Mononuclear cell (primary cell): Measurements from ENCODE around the gene OCA2. TPM values are rescaled to one million over a fixed set of nuclear protein-coding genes. Genes with fewer than 3 reads are reported as not detected.

ENCODE experiments used
- H3K27me3 ChIP-seq: 2 replicates; pipeline ENCODE4 v1.6.0; 2011; ENCODE audit warnings: low read length, control low read depth; ENCODE audit not compliant: insufficient read depth
- H3K4me1 ChIP-seq: 2 replicates; pipeline ENCODE4 v1.5.1; 2011; ENCODE audit warnings: mild to moderate bottlenecking, low read length, control low read depth; ENCODE audit not compliant: insufficient read depth
- H3K4me3 ChIP-seq: 2 replicates; pipeline ENCODE4 v1.5.1; 2011; ENCODE audit warnings: mild to moderate bottlenecking, low read length, moderate library complexity
- H3K9me3 ChIP-seq: 2 replicates; pipeline ENCODE4 v1.5.1; 2011; ENCODE audit warnings: low read depth, mild to moderate bottlenecking, control low read depth, low read length
- total RNA-seq: library from RNA; depleted of rRNA; stranded (reverse); fragments of >200 nt; gene quantifications from one replicate; pipeline ENCODE4 v1.2.3, GENCODE V29; 2012

Gene OCA2
- total RNA-seq, 1 donor: 0.10 TPM

DNA sequence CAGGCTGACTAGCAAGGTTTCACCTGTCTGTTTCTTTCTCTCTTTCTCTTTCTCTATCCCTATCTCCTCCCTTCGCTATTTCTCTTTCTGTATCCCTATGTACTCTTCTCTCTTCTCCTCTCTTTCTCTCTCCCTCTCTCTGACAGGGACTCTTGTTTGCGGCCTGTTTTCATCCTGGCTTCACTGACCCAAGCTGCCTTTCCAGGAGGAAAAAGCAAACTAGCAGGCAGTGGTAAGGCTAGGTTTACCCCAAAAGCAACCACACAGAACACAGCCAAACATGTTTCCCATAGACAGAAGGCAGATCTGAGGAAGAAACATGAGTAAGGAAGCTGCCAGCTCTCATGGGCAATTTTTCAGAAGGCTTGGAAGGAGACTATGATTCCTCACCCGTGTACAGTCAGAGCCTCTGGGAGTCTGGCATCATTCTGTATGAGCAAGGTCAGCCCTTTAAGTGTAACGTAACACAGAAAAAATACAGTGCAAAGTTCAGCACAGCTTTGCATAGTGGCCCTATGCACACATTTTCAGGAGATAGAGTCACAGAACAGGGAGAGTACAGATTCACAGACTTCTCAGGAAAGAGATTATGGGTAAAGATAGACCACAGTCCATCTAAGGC lies 61.0 kb downstream of the OCA2 start:
- Histone ChIP-seq H3K4me3 (no peak overlapping the region), H3K27me3 (no peaks in the 10 kb centered on the region), H3K9me3 (no peaks in the 10 kb centered on the region), H3K4me1 (no peaks in the 10 kb centered on the region)

DNA sequence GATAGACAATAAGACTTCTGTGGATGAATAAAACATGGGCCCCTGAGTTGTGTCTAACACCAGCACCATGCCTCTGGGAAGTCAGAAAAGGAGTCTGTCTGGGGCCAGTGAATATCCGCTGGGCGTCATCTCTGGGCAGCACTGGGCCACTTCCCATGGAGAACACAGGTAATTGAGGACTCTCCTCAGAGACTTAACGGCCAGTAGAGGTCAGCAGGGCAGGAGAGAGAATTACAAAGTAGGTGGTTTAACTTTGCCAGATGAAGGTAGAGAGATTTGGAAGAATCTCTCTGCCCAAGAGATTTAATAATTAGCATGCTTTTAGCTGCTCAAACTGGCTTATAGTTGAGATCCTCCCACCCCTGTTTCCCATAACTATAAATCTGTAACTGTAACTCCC lies 65.7 kb downstream of the OCA2 start:
- Histone ChIP-seq H3K9me3 (no peaks in the 10 kb centered on the region), H3K27me3 (no peaks in the 10 kb centered on the region)

DNA sequence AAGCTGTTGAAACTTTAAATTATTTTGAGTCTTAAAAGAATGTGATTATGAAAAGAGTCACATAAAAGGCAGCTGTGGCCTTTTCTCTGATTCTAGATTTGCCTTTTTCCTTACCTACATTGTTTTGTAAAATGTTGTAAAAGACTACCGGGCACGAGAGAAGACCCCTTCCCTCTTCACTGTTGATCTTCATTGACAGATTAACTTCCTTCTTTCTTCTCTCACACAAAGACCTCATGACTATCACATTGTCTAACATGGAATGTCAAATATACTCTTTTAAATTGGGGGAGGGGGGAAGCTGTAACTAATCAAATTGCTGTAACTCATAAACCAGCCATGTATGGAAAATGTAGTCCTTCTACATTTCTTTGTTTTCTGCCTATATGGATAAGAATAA lies 68.3 kb downstream of the OCA2 start:
- no peaks in the 10 kb centered on the region for H3K9me3 ChIP-seq
- H3K4me3 ChIP-seq: no peak overlapping the region
- H3K27me3 ChIP-seq: no peaks in the 10 kb centered on the region
- no peaks in the 10 kb centered on the region for H3K4me1 ChIP-seq

More for the DNA sequence above, 65.7 kb downstream of the OCA2 start:
- Histone ChIP-seq H3K4me1 (no peaks in the 10 kb centered on the region), H3K4me3 (no peak overlapping the region)

DNA sequence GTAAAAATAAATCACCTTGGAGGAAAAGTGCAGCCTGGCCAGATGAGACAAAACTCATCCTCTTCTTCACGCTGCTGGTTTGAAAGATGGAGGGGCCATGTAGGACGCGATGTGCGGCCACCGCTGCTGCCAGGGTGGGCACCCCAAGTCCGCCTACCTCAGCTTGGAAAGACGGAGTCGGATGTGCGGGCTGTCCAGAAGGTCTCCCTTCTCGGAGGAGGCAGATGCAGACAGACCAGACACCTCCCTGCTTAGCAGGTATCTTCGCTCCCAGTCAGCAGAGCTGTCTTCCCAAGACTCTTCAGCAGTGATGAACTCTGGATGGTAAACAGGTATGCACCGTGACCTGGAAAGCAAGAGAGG lies 71.4 kb downstream of the OCA2 start:
- Histone ChIP-seq H3K4me1 (no peaks in the 10 kb centered on the region), H3K27me3 (no peaks in the 10 kb centered on the region), H3K9me3 (no peaks in the 10 kb centered on the region), H3K4me3 (no peak overlapping the region)

DNA sequence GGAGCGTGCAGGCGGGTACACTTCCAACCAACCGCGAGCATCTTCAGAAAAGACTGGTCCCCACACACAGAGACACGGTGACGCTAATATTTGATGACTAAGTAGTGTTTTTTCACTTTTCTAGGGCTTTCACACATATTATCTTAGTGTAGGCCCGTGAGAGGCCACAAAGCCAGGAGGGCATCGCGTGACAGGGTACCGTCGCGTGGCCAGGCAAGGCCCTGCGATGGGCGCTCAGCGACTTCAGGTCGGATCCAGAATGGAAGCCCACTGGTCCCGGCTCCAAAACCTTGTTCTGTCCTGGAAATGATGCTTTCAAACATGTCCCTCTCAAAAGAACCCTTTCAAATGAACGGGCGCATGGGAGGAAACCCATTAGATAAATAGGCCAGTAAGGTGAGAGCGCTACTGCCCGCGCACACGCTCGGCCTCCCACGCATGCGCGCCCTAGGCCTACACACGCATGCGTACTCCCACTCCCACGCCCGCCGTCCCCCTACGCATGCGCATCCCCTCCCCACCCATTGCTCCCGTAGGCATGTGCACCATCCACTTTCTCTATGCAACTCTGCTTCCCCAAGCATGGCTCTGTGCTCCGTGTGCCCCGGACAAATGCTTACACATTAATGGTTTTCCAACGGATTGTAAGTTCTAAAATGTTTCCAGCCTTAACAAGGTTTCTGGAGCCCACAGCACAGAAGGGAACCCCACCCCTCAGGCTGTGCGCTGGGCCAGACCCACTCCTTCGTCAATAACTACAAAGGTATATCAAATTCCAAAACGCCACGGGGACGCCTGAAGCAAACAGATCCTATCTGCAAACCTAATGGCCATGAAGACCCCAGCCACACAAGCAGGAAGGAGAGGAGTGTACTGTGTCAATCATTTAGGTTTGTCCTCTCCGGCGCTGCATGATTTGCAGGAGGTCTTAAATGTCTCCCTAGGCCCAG lies 72.1 kb downstream of the OCA2 start:
- Histone ChIP-seq H3K9me3 (no peaks in the 10 kb centered on the region), H3K27me3 (no peaks in the 10 kb centered on the region), H3K4me3 (no peak overlapping the region), H3K4me1 (no peaks in the 10 kb centered on the region)

DNA sequence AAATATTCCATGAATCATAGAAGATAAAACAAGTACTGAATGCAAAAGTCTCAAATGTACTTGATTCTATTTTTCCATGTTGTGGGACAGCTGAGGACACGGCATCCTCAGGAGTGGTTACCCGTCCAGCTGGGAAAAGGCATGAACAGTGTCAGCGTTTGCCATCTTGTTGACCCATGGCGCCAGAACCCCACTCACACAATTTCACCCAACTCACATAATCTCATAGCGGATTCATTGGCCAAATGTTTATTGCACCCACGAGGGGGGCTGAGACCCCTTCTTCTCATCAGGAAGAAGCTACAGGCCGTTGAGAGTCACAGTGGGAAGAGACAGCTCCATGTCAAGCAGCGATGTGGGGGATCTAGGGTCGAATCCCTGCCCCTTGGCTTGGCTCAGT lies 72.9 kb downstream of the OCA2 start:
- no peaks in the 10 kb centered on the region for H3K4me1 ChIP-seq
- no peak overlapping the region for H3K4me3 ChIP-seq
- H3K9me3 ChIP-seq: no peaks in the 10 kb centered on the region
- no peaks in the 10 kb centered on the region for H3K27me3 ChIP-seq

DNA sequence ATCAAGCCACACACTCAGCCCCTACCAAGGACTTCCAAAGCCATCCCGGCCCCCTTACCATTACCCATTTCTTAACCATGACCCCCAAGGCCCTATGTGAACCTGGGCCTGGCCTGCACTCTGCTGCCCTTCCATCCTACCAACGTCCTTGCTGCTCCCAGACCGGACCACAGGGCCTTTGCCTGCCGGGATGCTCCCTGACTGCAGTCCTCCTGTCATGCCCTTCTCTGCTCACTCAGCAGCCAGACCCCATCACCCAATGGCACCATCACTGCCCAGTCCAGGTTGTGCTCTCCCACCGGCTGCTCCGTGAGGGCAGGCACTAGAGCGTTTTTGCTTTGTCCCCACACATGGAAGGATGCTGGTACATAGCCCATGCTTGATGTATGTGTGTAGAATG lies 73.7 kb downstream of the OCA2 start:
- Histone ChIP-seq H3K4me3 (no peak overlapping the region), H3K27me3 (no peaks in the 10 kb centered on the region), H3K4me1 (no peaks in the 10 kb centered on the region), H3K9me3 (no peaks in the 10 kb centered on the region)

DNA sequence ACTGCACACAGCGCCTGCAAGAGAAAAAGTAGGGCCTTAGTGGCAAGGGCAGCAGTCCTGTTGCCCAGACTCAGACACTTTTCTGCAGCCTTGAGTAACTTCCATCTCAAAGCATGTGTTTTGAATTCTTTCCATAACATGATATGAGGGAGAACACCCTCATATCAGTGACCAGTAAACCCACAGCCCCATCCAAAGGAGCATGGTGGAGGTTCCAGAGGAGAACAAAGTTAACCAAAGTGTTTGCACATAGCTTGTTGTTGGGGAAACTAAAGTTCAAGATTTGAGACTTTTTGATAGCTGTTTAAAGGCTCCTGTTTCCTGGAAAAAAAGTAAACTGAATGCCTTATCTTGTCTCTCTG lies 74.2 kb downstream of the OCA2 start:
- Histone ChIP-seq H3K27me3 (no peaks in the 10 kb centered on the region), H3K4me1 (no peaks in the 10 kb centered on the region)

DNA sequence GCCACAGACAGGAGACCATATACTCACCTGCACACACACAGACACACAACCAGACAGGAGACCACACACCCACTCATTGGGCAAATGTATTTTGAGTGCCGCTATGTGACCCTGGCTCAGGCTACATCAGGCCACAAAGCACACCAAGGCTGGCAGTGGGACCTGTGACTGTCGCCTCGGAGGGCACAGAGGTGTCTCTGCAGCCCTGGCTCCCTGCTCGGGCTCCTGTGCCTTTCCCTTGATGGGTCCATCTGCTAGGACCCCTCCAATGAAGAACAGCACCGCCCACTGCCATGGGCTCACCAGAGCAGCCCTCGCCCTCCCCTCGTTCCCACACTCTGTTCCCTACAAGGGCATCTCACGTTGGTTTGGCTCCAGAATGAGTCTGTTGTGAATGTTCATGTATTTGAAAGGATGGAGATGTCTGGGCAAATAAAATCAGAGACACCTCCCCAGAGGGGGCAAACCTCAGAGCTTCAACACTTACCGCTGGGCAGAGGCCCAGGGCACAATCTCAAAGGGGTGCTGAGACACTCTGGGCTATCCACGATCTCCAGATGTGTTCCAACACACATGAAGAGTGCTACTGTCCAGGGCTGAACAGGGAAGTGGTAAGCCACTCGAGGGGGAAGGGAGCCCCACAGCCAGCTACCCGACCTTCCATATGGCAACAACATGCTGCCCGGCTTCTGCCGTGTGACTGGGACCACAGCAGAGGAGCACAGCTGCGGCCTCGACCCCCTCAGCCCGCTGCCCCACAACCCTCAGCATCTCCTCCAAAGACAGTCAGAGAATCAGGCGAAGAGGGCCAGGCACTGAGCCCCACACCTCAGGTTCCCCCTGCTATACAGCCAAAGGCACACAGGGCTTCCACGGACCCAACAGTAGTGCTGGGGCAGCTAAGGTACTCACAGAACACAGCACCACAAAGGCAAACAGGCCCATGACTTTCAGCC lies 74.9 kb downstream of the OCA2 start:
- Histone ChIP-seq H3K9me3 (no peaks in the 10 kb centered on the region), H3K4me3 (no peak overlapping the region), H3K27me3 (no peaks in the 10 kb centered on the region), H3K4me1 (no peaks in the 10 kb centered on the region)

More for the DNA sequence above, 74.2 kb downstream of the OCA2 start:
- Histone ChIP-seq H3K4me3 (no peak overlapping the region), H3K9me3 (no peaks in the 10 kb centered on the region)

DNA sequence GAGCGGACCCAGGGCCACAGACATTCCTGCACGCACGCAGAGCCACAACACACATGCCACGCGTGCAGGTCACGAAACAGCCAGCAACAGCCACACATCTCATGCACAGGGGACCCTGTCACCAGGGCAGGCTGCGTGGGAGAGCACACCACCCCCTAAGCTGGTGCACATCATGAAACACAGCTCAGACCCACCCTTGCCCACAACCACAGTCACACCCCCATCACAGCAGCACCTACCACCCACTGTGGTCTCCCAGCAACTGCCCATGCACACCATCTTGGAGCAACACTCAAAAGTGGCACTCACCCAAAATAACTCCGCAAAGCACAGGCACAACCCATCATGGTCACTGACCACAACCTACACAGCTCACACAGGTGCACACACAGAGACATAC lies 75.7 kb downstream of the OCA2 start:
- Histone ChIP-seq H3K4me3 (no peak overlapping the region), H3K4me1 (no peaks in the 10 kb centered on the region), H3K27me3 (no peaks in the 10 kb centered on the region), H3K9me3 (no peaks in the 10 kb centered on the region)

DNA sequence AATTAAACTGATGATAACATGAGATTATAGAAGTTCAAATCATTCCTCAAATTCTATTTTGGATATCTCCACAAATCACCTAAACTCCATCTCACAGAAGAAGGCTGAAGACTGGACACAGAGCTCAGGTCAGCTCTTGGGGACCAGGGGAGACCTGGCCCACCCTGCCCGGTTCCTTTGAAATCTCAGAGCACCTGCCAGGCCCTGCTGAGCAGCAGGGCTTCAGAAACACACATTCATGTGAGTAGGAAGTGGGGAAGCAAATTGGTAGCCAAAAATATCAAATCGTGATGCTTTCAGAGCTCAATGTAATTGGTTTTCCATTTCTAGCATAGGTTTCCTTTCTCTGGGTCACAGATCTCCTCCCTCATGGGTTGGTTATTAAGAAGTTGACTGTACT lies 76.2 kb downstream of the OCA2 start:
- Histone ChIP-seq H3K4me3 (no peak overlapping the region), H3K27me3 (no peaks in the 10 kb centered on the region), H3K4me1 (no peaks in the 10 kb centered on the region), H3K9me3 (no peaks in the 10 kb centered on the region)

DNA sequence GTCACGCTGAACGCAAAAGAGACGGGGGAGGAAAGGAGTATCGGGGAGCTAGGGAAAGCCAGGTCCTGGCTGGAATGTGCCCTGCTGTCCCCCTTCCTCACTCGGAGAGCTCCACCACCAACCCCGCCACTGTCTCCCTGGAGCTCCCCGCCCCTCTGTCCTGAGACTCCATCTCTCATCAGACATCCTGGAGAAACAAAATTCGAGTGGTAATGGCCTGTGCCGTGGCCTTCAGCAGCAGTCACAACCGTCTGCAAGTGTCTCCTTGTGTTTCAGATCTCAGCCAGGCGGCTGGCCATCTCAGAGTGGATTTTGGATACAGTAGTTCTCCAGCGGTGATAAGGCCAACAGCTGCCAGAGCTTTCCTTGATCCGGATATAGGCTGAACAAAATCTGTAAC lies 76.9 kb downstream of the OCA2 start:
- no peaks in the 10 kb centered on the region for H3K4me1 ChIP-seq
- no peaks in the 10 kb centered on the region for H3K27me3 ChIP-seq
- H3K4me3 ChIP-seq: no peak overlapping the region

DNA sequence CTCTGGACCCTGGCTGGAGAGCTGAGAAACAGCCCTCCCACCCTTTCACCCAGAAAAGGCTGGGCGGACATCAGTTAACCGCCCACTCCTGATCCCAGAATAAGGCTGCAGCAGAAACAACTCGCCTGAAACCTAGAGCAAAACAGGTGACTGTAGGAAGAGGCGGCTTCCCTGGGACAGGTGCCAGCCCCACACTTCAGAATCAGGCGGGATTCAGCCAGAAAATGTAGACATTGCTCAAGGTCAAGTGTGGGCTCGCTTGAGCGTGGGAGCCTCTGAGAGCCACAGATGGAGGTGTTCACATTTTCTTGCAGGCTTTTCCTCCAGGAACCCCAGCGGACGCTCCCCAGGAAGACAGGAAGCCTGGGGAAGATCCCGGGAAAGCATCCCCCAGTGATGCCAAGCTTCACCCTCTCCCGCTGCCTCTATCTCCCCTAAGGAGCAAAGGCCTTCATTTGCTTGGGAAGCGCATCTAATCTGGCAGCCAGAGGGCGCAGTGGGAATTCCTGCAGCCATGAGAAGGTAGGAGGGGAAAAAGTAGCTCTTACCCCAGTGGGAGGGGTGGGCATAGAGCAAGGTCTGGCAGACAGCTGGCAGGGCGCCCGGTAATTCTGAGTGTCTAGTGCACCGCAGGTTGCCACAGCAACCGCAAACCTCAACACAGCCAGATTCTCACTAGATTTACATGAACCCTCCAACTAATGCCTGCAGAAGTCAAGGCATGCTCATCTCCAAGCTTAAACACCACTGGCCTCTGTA lies 77.7 kb downstream of the OCA2 start:
- Histone ChIP-seq H3K9me3 (no peaks in the 10 kb centered on the region), H3K4me3 (no peak overlapping the region), H3K4me1 (no peaks in the 10 kb centered on the region), H3K27me3 (no peaks in the 10 kb centered on the region)

More for the DNA sequence above, 76.9 kb downstream of the OCA2 start:
- H3K9me3 ChIP-seq: no peaks in the 10 kb centered on the region

DNA sequence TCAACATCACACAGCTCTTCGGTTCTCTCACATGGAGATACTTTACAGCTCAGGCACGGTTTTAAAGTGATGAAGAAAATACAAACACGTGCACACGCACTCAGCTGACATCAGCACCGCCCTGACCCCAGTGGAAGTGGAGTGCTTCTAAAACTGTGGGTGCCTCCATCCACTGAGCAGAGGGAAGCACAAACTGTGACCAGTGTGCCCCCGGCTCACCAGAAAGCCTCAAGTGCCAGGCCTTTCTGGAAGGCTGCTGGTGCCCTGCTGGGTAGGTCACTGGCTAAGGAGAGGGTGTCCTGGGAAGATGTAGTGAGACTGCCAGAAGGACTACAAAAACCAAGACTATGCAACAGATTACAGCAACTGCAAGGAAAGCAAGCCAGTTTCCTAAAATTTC lies 78.5 kb downstream of the OCA2 start:
- no peaks in the 10 kb centered on the region for H3K27me3 ChIP-seq
- no peaks in the 10 kb centered on the region for H3K4me1 ChIP-seq
- H3K4me3 ChIP-seq: no peak overlapping the region
- no peaks in the 10 kb centered on the region for H3K9me3 ChIP-seq
